GM12864 (cell line): ENCODE data around the gene ACER2.
"Not testable (repeated sequence)": the region's sequence is repeated elsewhere in the genome, so short reads cannot be mapped to it uniquely, and the experiment has no call there.

Experiments
- DNase-seq: peaks from one replicate; pipeline ENCODE4 v3.0.0-alpha.2; 2011; ENCODE audit warnings: low read depth
- H3K4me3 ChIP-seq: 2 replicates; pipeline ENCODE4 v1.5.1; 2011; ENCODE audit warnings: mild to moderate bottlenecking, low read depth, low read length, control low read depth
- TF ChIP-seq, protein P1 (sequence below): IDR thresholded peaks from 2 replicates; pipeline ENCODE4 v1.5.1; 2011; ENCODE audit warnings: low read depth, mild to moderate bottlenecking, moderate library complexity, low read length, control low read depth, inconsistent platforms; ENCODE audit errors: missing control alignments

Gene ACER2

DNA sequence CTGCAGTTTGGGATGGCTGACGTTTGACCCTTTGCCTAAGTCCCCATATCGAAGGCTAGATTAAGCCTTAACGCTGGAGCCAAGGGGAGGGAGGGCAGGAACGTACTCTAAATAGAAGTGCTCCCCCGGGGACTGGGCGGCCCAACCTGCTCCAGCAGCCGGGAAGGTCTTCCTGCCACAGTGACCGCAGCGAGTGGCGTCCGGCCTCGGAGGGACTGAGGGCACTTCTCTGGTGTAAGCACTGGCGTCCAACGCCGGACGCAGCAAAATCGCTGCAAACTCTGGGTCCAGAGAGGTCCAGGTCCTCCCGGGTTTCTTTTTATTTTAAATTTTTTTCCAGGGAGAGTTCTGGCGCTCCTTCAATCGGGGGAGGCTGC is 505 bp upstream of the ACER2 start:
- TF ChIP-seq, protein P1, sequence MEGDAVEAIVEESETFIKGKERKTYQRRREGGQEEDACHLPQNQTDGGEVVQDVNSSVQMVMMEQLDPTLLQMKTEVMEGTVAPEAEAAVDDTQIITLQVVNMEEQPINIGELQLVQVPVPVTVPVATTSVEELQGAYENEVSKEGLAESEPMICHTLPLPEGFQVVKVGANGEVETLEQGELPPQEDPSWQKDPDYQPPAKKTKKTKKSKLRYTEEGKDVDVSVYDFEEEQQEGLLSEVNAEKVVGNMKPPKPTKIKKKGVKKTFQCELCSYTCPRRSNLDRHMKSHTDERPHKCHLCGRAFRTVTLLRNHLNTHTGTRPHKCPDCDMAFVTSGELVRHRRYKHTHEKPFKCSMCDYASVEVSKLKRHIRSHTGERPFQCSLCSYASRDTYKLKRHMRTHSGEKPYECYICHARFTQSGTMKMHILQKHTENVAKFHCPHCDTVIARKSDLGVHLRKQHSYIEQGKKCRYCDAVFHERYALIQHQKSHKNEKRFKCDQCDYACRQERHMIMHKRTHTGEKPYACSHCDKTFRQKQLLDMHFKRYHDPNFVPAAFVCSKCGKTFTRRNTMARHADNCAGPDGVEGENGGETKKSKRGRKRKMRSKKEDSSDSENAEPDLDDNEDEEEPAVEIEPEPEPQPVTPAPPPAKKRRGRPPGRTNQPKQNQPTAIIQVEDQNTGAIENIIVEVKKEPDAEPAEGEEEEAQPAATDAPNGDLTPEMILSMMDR, result no peak
- H3K4me3 ChIP-seq, result peak overlapping the region; percentile 78
- DNase-seq, result no peak

GRCh38 chr9:19409401-19410194 is 789 bp downstream of the ACER2 start:
- H3K4me3 ChIP-seq, result peak overlapping the region; percentile 78
- DNase-seq, result no peak
- TF ChIP-seq, protein P1, result no peak

- peak overlapping the region; percentile 78; the same call in 1 of the 2 replicates for H3K4me3 ChIP-seq
- TF ChIP-seq, protein P1, result no peak
Observed at GRCh38 chr9:19410195-19410503, 1.3 kb downstream of the ACER2 start.

GRCh38 chr9:19410594-19410993 is 1.8 kb downstream of the ACER2 start:
- no peak for DNase-seq
- no peak overlapping the region for H3K4me3 ChIP-seq
- TF ChIP-seq, protein P1, result no peak

More at GRCh38 chr9:19410195-19410503, 1.3 kb downstream of the ACER2 start:
- DNase-seq, result no peak

- TF ChIP-seq, protein P1, result no peak
- no peak overlapping the region for H3K4me3 ChIP-seq
- no peak for DNase-seq
Observed at GRCh38 chr9:19411316-19411715, 2.5 kb downstream of the ACER2 start.

- DNase-seq, H3K4me3 ChIP-seq: not testable (repeated sequence)
Observed at GRCh38 chr9:19413456-19413855, 4.6 kb downstream of the ACER2 start.

DNA sequence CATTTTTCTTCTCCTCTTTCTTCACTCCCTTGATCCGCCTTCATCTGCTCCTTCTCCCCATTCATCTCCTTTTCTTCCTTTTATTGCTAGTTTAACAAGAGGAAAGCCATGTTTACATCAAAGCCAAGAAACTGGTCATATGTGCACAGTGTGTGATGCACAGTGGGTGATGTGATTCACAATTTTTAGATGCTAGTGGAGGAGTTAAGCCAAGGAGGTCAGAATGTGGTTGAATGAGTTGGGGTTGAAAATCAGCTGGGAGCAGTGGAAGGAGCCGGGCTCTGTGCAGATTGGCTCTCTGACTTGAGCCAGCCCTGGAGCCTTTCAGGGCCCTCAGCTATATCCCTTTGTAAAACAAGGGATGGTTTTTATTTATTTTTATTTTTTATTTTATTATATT is 7.3 kb downstream of the ACER2 start:
- TF ChIP-seq, protein P1, result no peak
- no peak for DNase-seq
- no peak overlapping the region for H3K4me3 ChIP-seq
